Measurements from ENCODE around the gene WSCD1. TPM values are rescaled to one million over a fixed set of nuclear protein-coding genes. Genes with fewer than 3 reads are reported as not detected.

Gene WSCD1
- total and polyA plus RNA-seq, 2 of the 4 experiments (the other 2 are of a cell fraction) = 0.07 TPM; not detected in 1

GRCh38 chr17:6096201-6097004, 26.2 kb downstream of the WSCD1 start:
- Histone ChIP-seq H3K4me1 (ENCODE audit: control insufficient read depth, insufficient read depth, low read length) (no peaks in the 10 kb centered on the region), H3K27me3 (ENCODE audit: control insufficient read depth, insufficient read depth, low read length) (no peaks in the 10 kb centered on the region), H3K14ac (replicated peaks; ENCODE audit: low read depth, low read length) (no peak overlapping the region), H3K36me3 (ENCODE audit: control insufficient read depth, insufficient read depth, low read length) (no peaks in the 10 kb centered on the region), H3K9ac (ENCODE audit: low read depth, low read length) (no peak overlapping the region), H3K56ac (ENCODE audit: extremely low read depth, insufficient read depth, low read length) (no peak overlapping the region), H3K23ac (ENCODE audit: low read depth, low read length) (no peak overlapping the region), H2BK15ac (ENCODE audit: low read depth, low read length) (no peak overlapping the region), H3K27ac (ENCODE audit: insufficient read depth, low read length) (no peak overlapping the region), H2AK9ac (replicated peaks; ENCODE audit: low read depth, low read length, poor library complexity) (no peak overlapping the region), H4K20me1 (ENCODE audit: insufficient read depth, low read length) (no peaks in the 10 kb centered on the region), H2AK5ac (ENCODE audit: low read depth, low read length) (no peak overlapping the region), H3K79me1 (ENCODE audit: low read depth in 1 of 2, low read length in 2 of 2) (no peaks in the 10 kb centered on the region), H3K9me3 (ENCODE audit: control insufficient read depth, insufficient read depth, low read length) (peaks cover 8% of the 10 kb centered on the region; the same call in 1 of the 2 replicates), H2BK20ac (ENCODE audit: low read depth, low read length) (no peak overlapping the region), H4K5ac (ENCODE audit: low read depth, low read length) (no peak overlapping the region), H3K4me2 (ENCODE audit: low read depth, low read length) (no peak overlapping the region), H4K8ac (ENCODE audit: low read depth in 2 of 2, low read length in 2 of 2) (no peak overlapping the region), H3K9me1 (ENCODE audit: insufficient read depth, low read length) (no peaks in the 10 kb centered on the region), H4K91ac (ENCODE audit: insufficient read depth, low read depth, low read length) (no peak overlapping the region), H3K4ac (ENCODE audit: low read depth, low read length) (no peak overlapping the region), H2BK120ac (ENCODE audit: low read depth, low read length) (no peak overlapping the region), H2AFZ (replicated peaks; ENCODE audit: low read length, poor library complexity) (no peak overlapping the region), H3K18ac (ENCODE audit: low read depth, low read length) (no peak overlapping the region), H3K4me3 (ENCODE audit: insufficient read depth, low read depth, low read length) (no peak overlapping the region), H2BK5ac (ENCODE audit: low read depth, low read length, poor library complexity, severe bottlenecking) (no peak overlapping the region)
- intact Hi-C loops (cut with micrococcal nuclease) (no loop called here), in situ Hi-C loops (cut with MboI; ENCODE audit: low sequenced_read_pairs) (no loop called here), dilution Hi-C loops (cut with HindIII; ENCODE audit: low sequenced_read_pairs, unreplicated experiment) (no loop called here)
- ChIA-PET POLR2A (ENCODE audit: unreplicated experiment) (no interaction called here), CTCF (no interaction called here)
- no peak for TF ChIP-seq CEBPB (IDR thresholded peaks at IDR 0.05; ENCODE audit: low read depth, low read length)
- no peak for TF ChIP-seq FOS (IDR thresholded peaks at IDR 0.05; ENCODE audit: low read depth, low read length)
- TF ChIP-seq POLR2A (IDR thresholded peaks at IDR 0.05; ENCODE audit: low read depth, low read length) = no peak
- no peak for TF ChIP-seq RCOR1 (IDR thresholded peaks at IDR 0.05; ENCODE audit: insufficient replicate concordance, low read length)
- no peak for TF ChIP-seq CTCF (conservative IDR thresholded peaks at IDR 0.05; ENCODE audit: low read depth, low read length)
- no peak for TF ChIP-seq BHLHE40 (IDR thresholded peaks at IDR 0.05; ENCODE audit: low read depth, low read length)
- no peak for TF ChIP-seq ELK1 (IDR thresholded peaks at IDR 0.05; ENCODE audit: borderline replicate concordance, low read depth, low read length)
- no peak for TF ChIP-seq NFE2L2 (IDR thresholded peaks at IDR 0.05; ENCODE audit: low read depth, low read length)
- TF ChIP-seq MAZ (IDR thresholded peaks at IDR 0.05; ENCODE audit: borderline replicate concordance, low read depth, low read length) = no peak
- TF ChIP-seq MAFK (IDR thresholded peaks at IDR 0.05; ENCODE audit: low read depth, low read length) = no peak
- no peak for TF ChIP-seq RFX5 (IDR thresholded peaks at IDR 0.05; ENCODE audit: low read depth, low read length)
- TF ChIP-seq SMC3 (IDR thresholded peaks at IDR 0.05; ENCODE audit: low read depth, low read length) = no peak
- no peak for TF ChIP-seq MXI1 (IDR thresholded peaks at IDR 0.05; ENCODE audit: borderline replicate concordance, low read depth, low read length)
- no peak for TF ChIP-seq USF2 (IDR thresholded peaks at IDR 0.05; ENCODE audit: low read depth, low read length)
- TF ChIP-seq RAD21 (IDR thresholded peaks at IDR 0.05; ENCODE audit: low read length) = no peak
- no peak for TF ChIP-seq CHD1 (IDR thresholded peaks at IDR 0.05; ENCODE audit: low read depth, low read length)
- DNase-seq (no peak), ATAC-seq (ENCODE audit: low read depth) (no peak)
- WGBS, 2 experiments (ENCODE audit: extremely low coverage in 2 of 2, insufficient read length in 1 of 2) = no CpG with 5 or more reads among the region's 13 CpGs
- no TSS peak for BruUV-seq (replicated peaks)

All from IMR-90 (cell line).